K562 (cell line): Measurements from ENCODE around the gene CAPN2.

Experiments used
- ATF3 ChIP-seq, 2 experiments: fragments of 450-650 bp in 1 of 2; sonication (generic) in 1 of 2; formaldehyde crosslinking in 1 of 2; IDR thresholded peaks in 1 of 2; conservative IDR thresholded peaks in 1 of 2; 2 replicates each; pipeline versions ENCODE4 v1.6.1 to v1.8.1; 2016 to 2023; ENCODE audit warnings: mild to moderate bottlenecking in 2 of 2, moderate library complexity in 2 of 2, inconsistent platforms in 1 of 2, missing genetic modification reagents in 1 of 2
- BCOR ChIP-seq: fragments of 450-650 bp; IDR thresholded peaks from 2 replicates; pipeline ENCODE4 v1.6.1; 2016
- CBFA2T2 ChIP-seq: fragments of 450-650 bp; conservative IDR thresholded peaks from 2 replicates; pipeline ENCODE4 v1.6.1; 2017; ENCODE audit warnings: mild to moderate bottlenecking
- CBX3 ChIP-seq, 2 experiments: IDR thresholded peaks; 1 replicate in 1 of 2; 2 replicates in 1 of 2; pipeline ENCODE4 v1.6.1; 2012; ENCODE audit warnings: inconsistent platforms in 2 of 2, low read length in 2 of 2, borderline replicate concordance in 1 of 2, control low read depth in 1 of 2
- CTCF ChIP-seq, 3 experiments: IDR thresholded peaks in 2 of 3; conservative IDR thresholded peaks in 1 of 3; 2 replicates each; pipeline ENCODE4 v1.5.1; 2011 to 2012; ENCODE audit warnings: low read length in 3 of 3, mild to moderate bottlenecking in 3 of 3, control low read depth in 2 of 3, improper control_type of control experiment in 1 of 3, inconsistent platforms in 1 of 3, low read depth in 1 of 3, mixed read lengths in 1 of 3, moderate library complexity in 1 of 3; ENCODE audit not compliant: insufficient read depth in 2 of 3
- EP300 ChIP-seq: IDR thresholded peaks from 2 replicates; pipeline ENCODE4 v1.6.1; 2012; ENCODE audit warnings: low read length, improper control_type of control experiment
- ERF ChIP-seq: fragments of 450-650 bp; formaldehyde crosslinking; IDR thresholded peaks from 2 replicates; pipeline ENCODE4 v1.4.0; 2020; ENCODE audit warnings: mild to moderate bottlenecking, mixed read lengths
- ESRRA ChIP-seq: fragments of 450-650 bp; IDR thresholded peaks from 2 replicates; pipeline ENCODE4 v1.6.1; 2014; ENCODE audit warnings: low read depth, mild to moderate bottlenecking, moderate library complexity, borderline replicate concordance
- ETV1 ChIP-seq: fragments of 450-650 bp; conservative IDR thresholded peaks from 2 replicates; pipeline ENCODE4 v1.6.1; 2016; ENCODE audit warnings: missing genetic modification characterization, control low read depth, low read depth, missing compliant biosample characterization
- GTF2A2 ChIP-seq: IDR thresholded peaks from 2 replicates; pipeline ENCODE4 v1.6.1; 2016; ENCODE audit warnings: mild to moderate bottlenecking, missing genetic modification characterization, missing compliant biosample characterization
- HMG20A ChIP-seq: fragments of 450-650 bp; formaldehyde crosslinking; conservative IDR thresholded peaks from 2 replicates; pipeline ENCODE4 v1.4.0; 2020; ENCODE audit warnings: mild to moderate bottlenecking, mixed read lengths
- MAX ChIP-seq: sonication (generic); formaldehyde crosslinking; IDR thresholded peaks from 2 replicates; pipeline ENCODE4 v1.9.0; 2022; ENCODE audit warnings: mild to moderate bottlenecking, missing genetic modification reagents

- TF ChIP-seq ERF (CRISPR knock-in tag) (no peak), CTCF (IDR thresholded peaks at IDR 0.05 in 2 of 3, conservative IDR thresholded peaks at IDR 0.05 in 1 of 3; ENCODE audit: insufficient read depth in 2 of 3, low read depth in 1 of 3, low read length in 3 of 3) (no peak), GTF2A2 (tag) (no peak), CBFA2T2 (no peak), ESRRA (no peak), ATF3 (IDR thresholded peaks at IDR 0.05) (no peak), ATF3 (CRISPR knock-in tag; conservative IDR thresholded peaks at IDR 0.05) (no peak), HMG20A (CRISPR knock-in tag) (no peak), MAX (no peak), EP300 (no peak), ETV1 (tag) (no peak), CBX3 (IDR thresholded peaks at IDR 0.05; ENCODE audit: borderline replicate concordance in 1 of 2, low read length in 2 of 2) (no peak), BCOR (no peak)
Observed at GRCh38 chr1:223733898-223734852, 21.8 kb downstream of the CAPN2 start.
